Activated T-cell treated with anti-CD3 and anti-CD28 coated beads, Interleukin-2, amount 50 U/mL, for 24 hours (primary cell): ENCODE data around the gene TMEM51.

Source experiments
- DNase-seq: peaks from one replicate; pipeline ENCODE4 v3.0.0-alpha.2; 2020
- H3K27ac Mint-ChIP-seq: 2 replicates; pipeline ENCODE4 v1.8.0; 2020; ENCODE audit warnings: mild to moderate bottlenecking, mixed read lengths
- H3K27me3 Mint-ChIP-seq: 2 replicates; pipeline ENCODE4 v1.8.0; 2020; ENCODE audit warnings: mixed read lengths
- H3K36me3 Mint-ChIP-seq: 2 replicates; pipeline ENCODE4 v1.8.0; 2020; ENCODE audit warnings: low read depth, mixed read lengths
- H3K4me1 Mint-ChIP-seq: 2 replicates; pipeline ENCODE4 v1.8.0; 2020; ENCODE audit warnings: low read depth, mixed read lengths
- H3K4me3 Mint-ChIP-seq: 2 replicates; pipeline ENCODE4 v1.8.0; 2020; ENCODE audit warnings: mild to moderate bottlenecking, moderate library complexity, mixed read lengths
- H3K9me3 Mint-ChIP-seq: 2 replicates; pipeline ENCODE4 v1.8.0; 2020; ENCODE audit warnings: mixed read lengths

Gene TMEM51

GRCh38 chr1:15153184-15153841 is at the start of gene TMEM51:
Gene TMEM51 (plus strand): TSS chr1:15153747. CDS start chr1:15215088, 61,341 bp downstream.
- Mint-ChIP-seq H3K27ac (no peak within 1 kb of the TSS), H3K36me3 (no peaks in the 10 kb centered on the region), H3K4me3 (peak within 1 kb of the TSS; percentile 45), H3K27me3 (peaks cover 66% of the 10 kb centered on the region), H3K4me1 (peaks cover 25% of the 10 kb centered on the region), H3K9me3 (no peaks in the 10 kb centered on the region)
- DNase-seq: no peak

GRCh38 chr1:15103906-15104305 is 49.6 kb upstream of the TMEM51 start:
- H3K27me3 Mint-ChIP-seq: peaks cover 51% of the 10 kb centered on the region
- no peaks in the 10 kb centered on the region for H3K36me3 Mint-ChIP-seq
- DNase-seq: no peak
- H3K4me3 Mint-ChIP-seq: no peak overlapping the region
- no peaks in the 10 kb centered on the region for H3K9me3 Mint-ChIP-seq
- H3K27ac Mint-ChIP-seq: no peak overlapping the region
- H3K4me1 Mint-ChIP-seq: peaks cover 8% of the 10 kb centered on the region

- Mint-ChIP-seq H3K9me3 (no peaks in the 10 kb centered on the region), H3K27ac (no peak overlapping the region), H3K27me3 (peaks cover 42% of the 10 kb centered on the region), H3K4me1 (peaks cover 8% of the 10 kb centered on the region), H3K4me3 (no peak overlapping the region), H3K36me3 (no peaks in the 10 kb centered on the region)
- no peak for DNase-seq
These were observed 48.8 kb upstream of the TMEM51 start for GRCh38 chr1:15104768-15105167.

GRCh38 chr1:15106608-15107007 is 46.9 kb upstream of the TMEM51 start:
- no peak overlapping the region for H3K4me3 Mint-ChIP-seq
- H3K4me1 Mint-ChIP-seq: peaks cover 3% of the 10 kb centered on the region
- H3K27ac Mint-ChIP-seq: no peak overlapping the region
- H3K36me3 Mint-ChIP-seq: no peaks in the 10 kb centered on the region
- H3K9me3 Mint-ChIP-seq: no peaks in the 10 kb centered on the region
- no peak for DNase-seq
- H3K27me3 Mint-ChIP-seq: peaks cover 24% of the 10 kb centered on the region

GRCh38 chr1:15107058-15107687 is 46.4 kb upstream of the TMEM51 start:
- H3K4me3 Mint-ChIP-seq: no peak overlapping the region
- peaks cover 8% of the 10 kb centered on the region for H3K4me1 Mint-ChIP-seq

GRCh38 chr1:15107911-15108310 is 45.6 kb upstream of the TMEM51 start:
- Mint-ChIP-seq H3K4me1 (peaks cover 15% of the 10 kb centered on the region), H3K27me3 (peaks cover 27% of the 10 kb centered on the region), H3K36me3 (no peaks in the 10 kb centered on the region), H3K4me3 (no peak overlapping the region), H3K27ac (no peak overlapping the region), H3K9me3 (no peaks in the 10 kb centered on the region)
- DNase-seq: no peak

More at GRCh38 chr1:15107058-15107687, 46.4 kb upstream of the TMEM51 start:
- DNase-seq: no peak
- no peaks in the 10 kb centered on the region for H3K36me3 Mint-ChIP-seq
- H3K27me3 Mint-ChIP-seq: peaks cover 23% of the 10 kb centered on the region
- no peaks in the 10 kb centered on the region for H3K9me3 Mint-ChIP-seq
- H3K27ac Mint-ChIP-seq: no peak overlapping the region

- H3K9me3 Mint-ChIP-seq: no peaks in the 10 kb centered on the region
- no peaks in the 10 kb centered on the region for H3K36me3 Mint-ChIP-seq
- no peak overlapping the region for H3K27ac Mint-ChIP-seq
- no peak overlapping the region for H3K4me3 Mint-ChIP-seq
- peaks cover 30% of the 10 kb centered on the region for H3K27me3 Mint-ChIP-seq
- H3K4me1 Mint-ChIP-seq: peaks cover 15% of the 10 kb centered on the region
- no peak for DNase-seq
These were observed 43.2 kb upstream of the TMEM51 start for GRCh38 chr1:15110128-15110866.

- Mint-ChIP-seq H3K4me3 (no peak overlapping the region), H3K9me3 (no peaks in the 10 kb centered on the region), H3K27me3 (peaks cover 28% of the 10 kb centered on the region), H3K4me1 (peaks cover 15% of the 10 kb centered on the region), H3K36me3 (no peaks in the 10 kb centered on the region), H3K27ac (no peak overlapping the region)
- no peak for DNase-seq
These were observed 42.7 kb upstream of the TMEM51 start for GRCh38 chr1:15110867-15111230.

- Mint-ChIP-seq H3K9me3 (no peaks in the 10 kb centered on the region), H3K27ac (no peak overlapping the region), H3K36me3 (no peaks in the 10 kb centered on the region), H3K4me1 (peaks cover 12% of the 10 kb centered on the region), H3K27me3 (peaks cover 14% of the 10 kb centered on the region), H3K4me3 (no peak overlapping the region)
- DNase-seq: no peak
These were observed 40.4 kb upstream of the TMEM51 start for GRCh38 chr1:15113146-15113545.

GRCh38 chr1:15114884-15115283 is 38.7 kb upstream of the TMEM51 start:
- no peaks in the 10 kb centered on the region for H3K9me3 Mint-ChIP-seq
- H3K27me3 Mint-ChIP-seq: peaks cover 21% of the 10 kb centered on the region
- no peak overlapping the region for H3K4me3 Mint-ChIP-seq
- no peak for DNase-seq
- H3K4me1 Mint-ChIP-seq: peaks cover 12% of the 10 kb centered on the region
- no peak overlapping the region for H3K27ac Mint-ChIP-seq
- no peaks in the 10 kb centered on the region for H3K36me3 Mint-ChIP-seq

- Mint-ChIP-seq H3K9me3 (no peaks in the 10 kb centered on the region), H3K4me1 (peaks cover 12% of the 10 kb centered on the region), H3K36me3 (no peaks in the 10 kb centered on the region), H3K27me3 (peaks cover 21% of the 10 kb centered on the region), H3K27ac (no peak overlapping the region), H3K4me3 (no peak overlapping the region)
- no peak for DNase-seq
These were observed 37.8 kb upstream of the TMEM51 start for GRCh38 chr1:15115542-15116330.

GRCh38 chr1:15116966-15117365 is 36.6 kb upstream of the TMEM51 start:
- no peak overlapping the region for H3K4me3 Mint-ChIP-seq
- no peak for DNase-seq
- H3K27ac Mint-ChIP-seq: no peak overlapping the region
- no peaks in the 10 kb centered on the region for H3K9me3 Mint-ChIP-seq
- H3K4me1 Mint-ChIP-seq: peaks cover 9% of the 10 kb centered on the region
- peaks cover 20% of the 10 kb centered on the region for H3K27me3 Mint-ChIP-seq
- H3K36me3 Mint-ChIP-seq: no peaks in the 10 kb centered on the region

- H3K27ac Mint-ChIP-seq: no peak overlapping the region
These were observed 35.7 kb upstream of the TMEM51 start for GRCh38 chr1:15117671-15118325.

GRCh38 chr1:15118579-15118978 is 35.0 kb upstream of the TMEM51 start:
- Mint-ChIP-seq H3K9me3 (no peaks in the 10 kb centered on the region), H3K36me3 (no peaks in the 10 kb centered on the region), H3K27me3 (peaks cover 14% of the 10 kb centered on the region), H3K27ac (no peak overlapping the region), H3K4me1 (no peaks in the 10 kb centered on the region), H3K4me3 (no peak overlapping the region)
- DNase-seq: no peak

More at GRCh38 chr1:15117671-15118325, 35.7 kb upstream of the TMEM51 start:
- Mint-ChIP-seq H3K4me3 (no peak overlapping the region), H3K9me3 (no peaks in the 10 kb centered on the region), H3K27me3 (peaks cover 15% of the 10 kb centered on the region), H3K36me3 (no peaks in the 10 kb centered on the region), H3K4me1 (peaks cover under 1% of the 10 kb centered on the region)
- DNase-seq: no peak
